Small intestine (tissue), 7 donors: ENCODE results near the gene F8. TPM values are rescaled to one million over a fixed set of nuclear protein-coding genes. Genes with fewer than 3 reads are reported as not detected.

Experiments used
- DNase-seq, 2 donors: peaks; one replicate each; pipeline versions ENCODE4 v3.0.0 to v3.0.0-alpha.2; 2013
- FAIRE-seq: peaks from 2 replicates; lab custom pipeline; 2012; peaks lifted over from hg19 to GRCh38; lab: Jason Lieb, UNC
- H3K27ac ChIP-seq, 3 donors: one replicate each; pipeline ENCODE4 v1.5.1; 2013; ENCODE audit warnings: low read length in 2 of 3, mild to moderate bottlenecking in 2 of 3, control low read depth in 1 of 3, inconsistent platforms in 1 of 3, low read depth in 1 of 3, moderate library complexity in 1 of 3
- H3K27me3 ChIP-seq, 3 donors: one replicate each; pipeline ENCODE4 v1.6.1; 2013; ENCODE audit warnings: low read length in 3 of 3, inconsistent platforms in 1 of 3; ENCODE audit not compliant: control insufficient read depth in 3 of 3, insufficient read depth in 3 of 3
- H3K36me3 ChIP-seq, 3 donors: one replicate each; pipeline ENCODE4 v1.6.1; 2013; ENCODE audit warnings: low read length in 3 of 3, inconsistent platforms in 1 of 3, low read depth in 1 of 3, mild to moderate bottlenecking in 1 of 3, moderate library complexity in 1 of 3; ENCODE audit not compliant: control insufficient read depth in 3 of 3, insufficient read depth in 2 of 3
- H3K4me1 ChIP-seq, 3 donors: one replicate each; pipeline ENCODE4 v1.6.1; 2013; ENCODE audit warnings: low read length in 2 of 3, inconsistent platforms in 1 of 3, low read depth in 1 of 3, mild to moderate bottlenecking in 1 of 3, moderate library complexity in 1 of 3; ENCODE audit not compliant: control insufficient read depth in 3 of 3, insufficient read depth in 2 of 3
- H3K4me3 ChIP-seq, 3 donors: one replicate each; pipeline ENCODE4 v1.5.1; 2013; ENCODE audit warnings: low read length in 3 of 3, control low read depth in 1 of 3, inconsistent platforms in 1 of 3, low read depth in 1 of 3, mild to moderate bottlenecking in 1 of 3, moderate library complexity in 1 of 3
- H3K9me3 ChIP-seq, 2 donors: one replicate each; pipeline ENCODE4 v1.6.1; 2013; ENCODE audit warnings: low read depth in 1 of 2, low read length in 1 of 2; ENCODE audit not compliant: control insufficient read depth in 2 of 2, insufficient read depth in 1 of 2
- WGBS, 3 donors: extraction: QIAGEN DNeasy Blood & Tissue Kit; methylation state at CpG; one replicate each; pipeline ENCODE4 v1.1.7; 2013; 5-methylcytosine and 5-hydroxymethylcytosine counted together
- polyA plus RNA-seq, 4 donors: library from polyadenylated mRNA; stranded (reverse) in 3 of 4; unstranded in 1 of 4; fragments of 200-250 nt in 3 of 4; fragments of 120-200 nt in 1 of 4; gene quantifications; one replicate each; pipeline versions ENCODE4 v1.2.1 to v1.2.3, GENCODE V29; 2013
- donor health status: healthy with polysubstance abuse.
- donor health status: control.
- donor health status: control.
- donor health status: Bipolar disorder and iron deficiency.
- donor health status: healthy.

F8 gene
- polyA plus RNA-seq, 4 donors: 0.89 to 4.8 (median 1.7) TPM

GRCh38 chrX:155005190-155005589 lies 17.3 kb downstream of the F8 start:
- FAIRE-seq (no peak), DNase-seq (no peak)
- no peaks in the 10 kb centered on the region for H3K36me3 ChIP-seq
- 92 to 100% (median 94%) methylated on average over 2 of the region's 2 CpGs for WGBS, 3 donors
- H3K27ac ChIP-seq: no peak overlapping the region
- H3K4me1 ChIP-seq: peaks cover 0 to 3% (median 0%) of the 10 kb centered on the region in 3 donors
- no peaks in the 10 kb centered on the region for H3K9me3 ChIP-seq
- no peaks in the 10 kb centered on the region for H3K27me3 ChIP-seq
- H3K4me3 ChIP-seq: no peak overlapping the region

- no peaks in the 10 kb centered on the region for H3K36me3 ChIP-seq
- no peaks in the 10 kb centered on the region for H3K27me3 ChIP-seq
- DNase-seq (no peak), FAIRE-seq (no peak)
- no peak overlapping the region for H3K4me3 ChIP-seq
- no peaks in the 10 kb centered on the region for H3K4me1 ChIP-seq
- H3K9me3 ChIP-seq: no peaks in the 10 kb centered on the region
- no peak overlapping the region for H3K27ac ChIP-seq
- WGBS, 3 donors: 66 to 86% (median 83%) methylated on average over 4 of the region's 4 CpGs
Observed at GRCh38 chrX:155001873-155002272, 20.6 kb downstream of the F8 start.

- FAIRE-seq (no peak), DNase-seq (no peak)
- Histone ChIP-seq H3K4me3 (no peak overlapping the region), H3K9me3 (no peaks in the 10 kb centered on the region), H3K27me3 (no peaks in the 10 kb centered on the region), H3K36me3 (no peaks in the 10 kb centered on the region), H3K27ac (no peak overlapping the region), H3K4me1 (no peaks in the 10 kb centered on the region)
- 68 to 95% (median 89%) methylated on average over 1 of the region's 1 CpG for WGBS, 3 donors
Observed at GRCh38 chrX:155000841-155001240, 21.7 kb downstream of the F8 start.

- Histone ChIP-seq H3K9me3 (no peaks in the 10 kb centered on the region), H3K36me3 (no peaks in the 10 kb centered on the region), H3K4me1 (no peaks in the 10 kb centered on the region), H3K27ac (no peak overlapping the region), H3K27me3 (no peaks in the 10 kb centered on the region), H3K4me3 (no peak overlapping the region)
- FAIRE-seq (no peak), DNase-seq (no peak)
- WGBS, 3 donors: 44 to 93% (median 88%) methylated on average over 1 of the region's 1 CpG
Observed at GRCh38 chrX:154998204-154998880, 24.2 kb downstream of the F8 start.

- WGBS, 3 donors: 78 to 90% (median 88%) methylated on average over 1 of the region's 1 CpG
Observed at GRCh38 chrX:154991476-154991875, 31.0 kb downstream of the F8 start.

GRCh38 chrX:154991039-154991438 lies 31.5 kb downstream of the F8 start:
- no peak for FAIRE-seq
- H3K4me3 ChIP-seq: no peak overlapping the region
- WGBS, 3 donors: 64 to 81% (median 68%) methylated on average over 3 of the region's 3 CpGs
- no peaks in the 10 kb centered on the region for H3K36me3 ChIP-seq
- H3K4me1 ChIP-seq: no peaks in the 10 kb centered on the region
- H3K27ac ChIP-seq: no peak overlapping the region
- H3K27me3 ChIP-seq: no peaks in the 10 kb centered on the region
- no peak for DNase-seq
- no peaks in the 10 kb centered on the region for H3K9me3 ChIP-seq

More at GRCh38 chrX:154991476-154991875, 31.0 kb downstream of the F8 start:
- FAIRE-seq (no peak), DNase-seq (no peak)
- H3K4me3 ChIP-seq: no peak overlapping the region
- no peaks in the 10 kb centered on the region for H3K27me3 ChIP-seq
- no peaks in the 10 kb centered on the region for H3K36me3 ChIP-seq
- H3K27ac ChIP-seq: no peak overlapping the region
- H3K9me3 ChIP-seq: no peaks in the 10 kb centered on the region
- no peaks in the 10 kb centered on the region for H3K4me1 ChIP-seq

GRCh38 chrX:154990496-154990895 lies 32.0 kb downstream of the F8 start:
- WGBS, 3 donors: 45 to 78% (median 78%) methylated on average over 3 of the region's 3 CpGs
- Histone ChIP-seq H3K4me3 (no peak overlapping the region), H3K4me1 (no peaks in the 10 kb centered on the region), H3K27ac (no peak overlapping the region), H3K9me3 (no peaks in the 10 kb centered on the region), H3K36me3 (no peaks in the 10 kb centered on the region), H3K27me3 (no peaks in the 10 kb centered on the region)
- DNase-seq (no peak), FAIRE-seq (peak; percentile 64)

GRCh38 chrX:154988719-154989118 lies 33.8 kb downstream of the F8 start:
- H3K27ac ChIP-seq: no peak overlapping the region

GRCh38 chrX:154987940-154988339 lies 34.6 kb downstream of the F8 start:
- Histone ChIP-seq H3K36me3 (no peaks in the 10 kb centered on the region), H3K27ac (no peak overlapping the region), H3K4me1 (no peaks in the 10 kb centered on the region), H3K27me3 (no peaks in the 10 kb centered on the region), H3K4me3 (no peak overlapping the region), H3K9me3 (no peaks in the 10 kb centered on the region)
- 46 to 58% (median 56%) methylated on average over 3 of the region's 3 CpGs for WGBS, 3 donors
- DNase-seq (no peak), FAIRE-seq (no peak)

More at GRCh38 chrX:154988719-154989118, 33.8 kb downstream of the F8 start:
- Histone ChIP-seq H3K4me3 (no peak overlapping the region), H3K36me3 (no peaks in the 10 kb centered on the region), H3K4me1 (no peaks in the 10 kb centered on the region), H3K27me3 (no peaks in the 10 kb centered on the region), H3K9me3 (no peaks in the 10 kb centered on the region)
- FAIRE-seq (no peak), DNase-seq (no peak)
- WGBS, 3 donors: 64 to 85% (median 74%) methylated on average over 3 of the region's 3 CpGs
